IMR-90 (cell line): Measurements from ENCODE around the gene MRTFA.
"Not testable (repeated sequence)": the region's sequence is repeated elsewhere in the genome, so short reads cannot be mapped to it uniquely, and the experiment has no call there.

ENCODE experiments used
- CHD1 ChIP-seq: IDR thresholded peaks from 2 replicates; pipeline ENCODE4 v1.6.1; 2012; ENCODE audit warnings: low read depth, low read length, improper control_type of control experiment
- MXI1 ChIP-seq: IDR thresholded peaks from 2 replicates; pipeline ENCODE4 v1.6.1; 2012; ENCODE audit warnings: low read depth, mild to moderate bottlenecking, low read length, moderate library complexity, borderline replicate concordance
- NFE2L2 ChIP-seq: fragments of 150-350 bp; IDR thresholded peaks from 2 replicates; pipeline ENCODE4 v1.6.1; 2016; ENCODE audit warnings: low read depth, mild to moderate bottlenecking, low read length
- POLR2A ChIP-seq: IDR thresholded peaks from 2 replicates; pipeline ENCODE4 v1.6.1; 2012; ENCODE audit warnings: mild to moderate bottlenecking, low read depth, low read length
- RAD21 ChIP-seq: IDR thresholded peaks from 2 replicates; pipeline ENCODE4 v1.6.1; 2012; ENCODE audit warnings: low read length, improper control_type of control experiment
- RCOR1 ChIP-seq: IDR thresholded peaks from 2 replicates; pipeline ENCODE4 v1.6.1; 2012; ENCODE audit warnings: mild to moderate bottlenecking, low read length, improper control_type of control experiment; ENCODE audit not compliant: insufficient replicate concordance
- SMC3 ChIP-seq: fragments of 150-350 bp; IDR thresholded peaks from 2 replicates; pipeline ENCODE4 v1.6.1; 2016; ENCODE audit warnings: low read depth, mild to moderate bottlenecking, antibody characterized with exemption, low read length, moderate library complexity
- TF ChIP-seq, protein P1 (sequence below): conservative IDR thresholded peaks from 2 replicates; pipeline ENCODE4 v1.5.1; 2012; ENCODE audit warnings: mild to moderate bottlenecking, low read depth, low read length, improper control_type of control experiment
- TF ChIP-seq, protein P2 (sequence below): fragments of 150-350 bp; IDR thresholded peaks from 2 replicates; pipeline ENCODE4 v1.6.1; 2017; ENCODE audit warnings: mild to moderate bottlenecking, antibody characterized with exemption, low read length, low read depth
- TF ChIP-seq, protein P3 (sequence below): fragments of 150-350 bp; IDR thresholded peaks from 2 replicates; pipeline ENCODE4 v1.6.1; 2016; ENCODE audit warnings: low read depth, mild to moderate bottlenecking, low read length, moderate library complexity, borderline replicate concordance

DNA sequence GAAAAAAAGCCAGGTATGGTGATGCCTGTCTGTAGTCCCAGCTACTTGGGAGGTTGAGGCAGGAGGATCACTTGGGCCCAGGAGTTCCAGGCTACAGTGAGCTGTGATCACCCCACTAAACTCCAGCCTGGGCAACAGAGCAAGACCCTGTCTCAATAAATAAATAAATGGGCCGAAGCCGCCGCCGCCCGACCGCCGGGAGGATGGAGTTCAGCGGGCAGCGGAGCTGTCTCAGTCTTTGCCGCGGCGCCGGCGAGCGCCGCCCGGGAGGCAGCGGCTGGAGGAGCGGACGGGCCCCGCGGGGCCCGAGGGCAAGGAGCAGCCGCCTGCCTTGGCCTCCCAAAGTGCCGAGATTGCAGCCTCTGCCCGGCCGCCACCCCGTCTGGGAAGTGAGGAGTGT, 100.4 kb downstream of the MRTFA start:
- TF ChIP-seq, protein P1, sequence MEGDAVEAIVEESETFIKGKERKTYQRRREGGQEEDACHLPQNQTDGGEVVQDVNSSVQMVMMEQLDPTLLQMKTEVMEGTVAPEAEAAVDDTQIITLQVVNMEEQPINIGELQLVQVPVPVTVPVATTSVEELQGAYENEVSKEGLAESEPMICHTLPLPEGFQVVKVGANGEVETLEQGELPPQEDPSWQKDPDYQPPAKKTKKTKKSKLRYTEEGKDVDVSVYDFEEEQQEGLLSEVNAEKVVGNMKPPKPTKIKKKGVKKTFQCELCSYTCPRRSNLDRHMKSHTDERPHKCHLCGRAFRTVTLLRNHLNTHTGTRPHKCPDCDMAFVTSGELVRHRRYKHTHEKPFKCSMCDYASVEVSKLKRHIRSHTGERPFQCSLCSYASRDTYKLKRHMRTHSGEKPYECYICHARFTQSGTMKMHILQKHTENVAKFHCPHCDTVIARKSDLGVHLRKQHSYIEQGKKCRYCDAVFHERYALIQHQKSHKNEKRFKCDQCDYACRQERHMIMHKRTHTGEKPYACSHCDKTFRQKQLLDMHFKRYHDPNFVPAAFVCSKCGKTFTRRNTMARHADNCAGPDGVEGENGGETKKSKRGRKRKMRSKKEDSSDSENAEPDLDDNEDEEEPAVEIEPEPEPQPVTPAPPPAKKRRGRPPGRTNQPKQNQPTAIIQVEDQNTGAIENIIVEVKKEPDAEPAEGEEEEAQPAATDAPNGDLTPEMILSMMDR, result not testable (repeated sequence)
- TF ChIP-seq, protein P2, sequence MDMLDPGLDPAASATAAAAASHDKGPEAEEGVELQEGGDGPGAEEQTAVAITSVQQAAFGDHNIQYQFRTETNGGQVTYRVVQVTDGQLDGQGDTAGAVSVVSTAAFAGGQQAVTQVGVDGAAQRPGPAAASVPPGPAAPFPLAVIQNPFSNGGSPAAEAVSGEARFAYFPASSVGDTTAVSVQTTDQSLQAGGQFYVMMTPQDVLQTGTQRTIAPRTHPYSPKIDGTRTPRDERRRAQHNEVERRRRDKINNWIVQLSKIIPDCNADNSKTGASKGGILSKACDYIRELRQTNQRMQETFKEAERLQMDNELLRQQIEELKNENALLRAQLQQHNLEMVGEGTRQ, result not testable (repeated sequence)
- not testable (repeated sequence) for TF ChIP-seq CHD1, SMC3, RCOR1, POLR2A, RAD21, MXI1, NFE2L2
- TF ChIP-seq, protein P3, sequence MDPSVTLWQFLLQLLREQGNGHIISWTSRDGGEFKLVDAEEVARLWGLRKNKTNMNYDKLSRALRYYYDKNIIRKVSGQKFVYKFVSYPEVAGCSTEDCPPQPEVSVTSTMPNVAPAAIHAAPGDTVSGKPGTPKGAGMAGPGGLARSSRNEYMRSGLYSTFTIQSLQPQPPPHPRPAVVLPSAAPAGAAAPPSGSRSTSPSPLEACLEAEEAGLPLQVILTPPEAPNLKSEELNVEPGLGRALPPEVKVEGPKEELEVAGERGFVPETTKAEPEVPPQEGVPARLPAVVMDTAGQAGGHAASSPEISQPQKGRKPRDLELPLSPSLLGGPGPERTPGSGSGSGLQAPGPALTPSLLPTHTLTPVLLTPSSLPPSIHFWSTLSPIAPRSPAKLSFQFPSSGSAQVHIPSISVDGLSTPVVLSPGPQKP, result not testable (repeated sequence)
